Measurements from ENCODE around the gene PIK3R4.

Gene PIK3R4

GRCh38 chr3:130688015-130688688 is 58.5 kb downstream of the PIK3R4 start:
- no peak for DNase-seq
- no peak for TF ChIP-seq CTCF (IDR thresholded peaks at IDR 0.05; ENCODE audit: low read depth, low read length, missing control alignments)
- Histone ChIP-seq H3K27ac (no peak overlapping the region), H3K27me3 (replicated peaks) (no peaks in the 10 kb centered on the region), H3K4me3 (ENCODE audit: low read depth, low read length) (no peak overlapping the region), H3K36me3 (replicated peaks) (peaks cover 9% of the 10 kb centered on the region)
- in situ Hi-C loops (cut with HindIII; ENCODE audit: low pct_ligation_motif_present, low sequenced_read_pairs): no loop called here

GRCh38 chr3:130687327-130687726 is 59.3 kb downstream of the PIK3R4 start:
- DNase-seq: no peak
- in situ Hi-C loops (cut with HindIII; ENCODE audit: low pct_ligation_motif_present, low sequenced_read_pairs): no loop called here
- no peaks in the 10 kb centered on the region for H3K27me3 ChIP-seq (replicated peaks)
- peaks cover 9% of the 10 kb centered on the region for H3K36me3 ChIP-seq (replicated peaks)
- H3K27ac ChIP-seq: no peak overlapping the region
- no peak for TF ChIP-seq CTCF (IDR thresholded peaks at IDR 0.05; ENCODE audit: low read depth, low read length, missing control alignments)
- H3K4me3 ChIP-seq (ENCODE audit: low read depth, low read length): no peak overlapping the region

- DNase-seq: no peak
- no peak for TF ChIP-seq CTCF (IDR thresholded peaks at IDR 0.05; ENCODE audit: low read depth, low read length, missing control alignments)
- Histone ChIP-seq H3K36me3 (replicated peaks) (peaks cover 10% of the 10 kb centered on the region), H3K4me3 (ENCODE audit: low read depth, low read length) (no peak overlapping the region), H3K27ac (no peak overlapping the region), H3K27me3 (replicated peaks) (no peaks in the 10 kb centered on the region)
- in situ Hi-C loops (cut with HindIII; ENCODE audit: low pct_ligation_motif_present, low sequenced_read_pairs): no loop called here
Measured at GRCh38 chr3:130686833-130687232, 59.8 kb downstream of the PIK3R4 start.

GRCh38 chr3:130682131-130682530 is 64.5 kb downstream of the PIK3R4 start:
- H3K36me3 ChIP-seq (replicated peaks): peaks cover 14% of the 10 kb centered on the region
- H3K27me3 ChIP-seq (replicated peaks): no peaks in the 10 kb centered on the region
- no peak overlapping the region for H3K4me3 ChIP-seq (ENCODE audit: low read depth, low read length)
- TF ChIP-seq CTCF (IDR thresholded peaks at IDR 0.05; ENCODE audit: low read depth, low read length, missing control alignments): no peak
- DNase-seq: no peak
- H3K27ac ChIP-seq: no peak overlapping the region
- in situ Hi-C loops (cut with HindIII; ENCODE audit: low pct_ligation_motif_present, low sequenced_read_pairs): no loop called here

- in situ Hi-C loops (cut with HindIII; ENCODE audit: low pct_ligation_motif_present, low sequenced_read_pairs): no loop called here
- Histone ChIP-seq H3K36me3 (replicated peaks) (peaks cover 16% of the 10 kb centered on the region), H3K4me3 (ENCODE audit: low read depth, low read length) (no peak overlapping the region), H3K27me3 (replicated peaks) (no peaks in the 10 kb centered on the region), H3K27ac (no peak overlapping the region)
- DNase-seq: no peak
- no peak for TF ChIP-seq CTCF (IDR thresholded peaks at IDR 0.05; ENCODE audit: low read depth, low read length, missing control alignments)
Measured at GRCh38 chr3:130679218-130679617, 67.4 kb downstream of the PIK3R4 start.

GRCh38 chr3:130677343-130677742 is 69.3 kb downstream of the PIK3R4 start:
- TF ChIP-seq CTCF (IDR thresholded peaks at IDR 0.05; ENCODE audit: low read depth, low read length, missing control alignments): no peak
- Histone ChIP-seq H3K27ac (no peak overlapping the region), H3K36me3 (replicated peaks) (peaks cover 10% of the 10 kb centered on the region), H3K4me3 (ENCODE audit: low read depth, low read length) (no peak overlapping the region), H3K27me3 (replicated peaks) (no peaks in the 10 kb centered on the region)
- DNase-seq: no peak
- in situ Hi-C loops (cut with HindIII; ENCODE audit: low pct_ligation_motif_present, low sequenced_read_pairs): no loop called here
